ENCODE results near the gene ARHGDIA.

GRCh38 chr17:81899514-81900166, 28.5 kb upstream of the ARHGDIA start:
- TF ChIP-seq, protein P1, sequence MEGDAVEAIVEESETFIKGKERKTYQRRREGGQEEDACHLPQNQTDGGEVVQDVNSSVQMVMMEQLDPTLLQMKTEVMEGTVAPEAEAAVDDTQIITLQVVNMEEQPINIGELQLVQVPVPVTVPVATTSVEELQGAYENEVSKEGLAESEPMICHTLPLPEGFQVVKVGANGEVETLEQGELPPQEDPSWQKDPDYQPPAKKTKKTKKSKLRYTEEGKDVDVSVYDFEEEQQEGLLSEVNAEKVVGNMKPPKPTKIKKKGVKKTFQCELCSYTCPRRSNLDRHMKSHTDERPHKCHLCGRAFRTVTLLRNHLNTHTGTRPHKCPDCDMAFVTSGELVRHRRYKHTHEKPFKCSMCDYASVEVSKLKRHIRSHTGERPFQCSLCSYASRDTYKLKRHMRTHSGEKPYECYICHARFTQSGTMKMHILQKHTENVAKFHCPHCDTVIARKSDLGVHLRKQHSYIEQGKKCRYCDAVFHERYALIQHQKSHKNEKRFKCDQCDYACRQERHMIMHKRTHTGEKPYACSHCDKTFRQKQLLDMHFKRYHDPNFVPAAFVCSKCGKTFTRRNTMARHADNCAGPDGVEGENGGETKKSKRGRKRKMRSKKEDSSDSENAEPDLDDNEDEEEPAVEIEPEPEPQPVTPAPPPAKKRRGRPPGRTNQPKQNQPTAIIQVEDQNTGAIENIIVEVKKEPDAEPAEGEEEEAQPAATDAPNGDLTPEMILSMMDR (IDR thresholded peaks at IDR 0.05) = no peak
- TF ChIP-seq POLR2A (IDR thresholded peaks at IDR 0.05) = no peak

All from thyroid gland (tissue), 4 donors.